NCI-H2171 (cell line): Measurements from ENCODE around the gene MXD4.
"Not testable (repeated sequence)": the region's sequence is repeated elsewhere in the genome, so short reads cannot be mapped to it uniquely, and the experiment has no call there.

Source experiments
- DNase-seq: peaks from one replicate; lab custom pipeline; 2025; lab: John Stamatoyannopoulos, UW

The MXD4 gene

DNA sequence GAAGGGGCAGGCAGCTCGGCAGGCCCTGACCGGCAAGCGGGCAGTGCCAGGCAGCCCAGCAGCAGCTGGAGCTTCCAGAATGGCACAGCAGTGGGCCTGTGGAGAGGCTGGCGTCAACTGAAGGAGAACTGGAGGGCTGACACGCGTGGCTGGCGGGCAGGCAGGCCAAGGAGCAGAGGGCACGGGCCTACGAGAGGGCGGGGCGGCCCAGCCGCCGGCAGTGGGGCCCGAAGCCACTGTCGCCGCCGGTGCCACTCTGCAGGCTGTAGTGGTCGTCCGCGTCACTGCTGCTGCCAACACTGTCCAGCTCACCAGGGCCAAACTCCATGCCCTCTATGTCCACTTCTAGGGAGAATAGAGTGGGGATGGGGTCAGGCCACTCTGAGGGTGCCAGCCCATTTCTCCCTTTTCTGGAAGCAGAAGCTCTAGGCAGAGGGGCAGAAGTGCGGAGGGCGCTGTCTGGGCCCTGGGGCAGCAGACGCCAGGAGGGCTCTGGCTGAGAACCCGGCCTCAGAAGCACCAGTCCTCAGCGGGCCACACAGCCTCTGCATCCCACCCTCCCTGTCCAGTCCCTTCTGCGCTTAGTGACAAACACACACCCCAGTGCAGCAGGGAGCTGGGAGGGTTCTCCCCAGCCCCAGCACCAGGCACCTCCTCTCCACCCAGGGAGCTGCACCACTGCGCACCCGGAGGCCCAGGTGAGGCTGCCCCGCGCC lies 11.4 kb downstream of the MXD4 start:
- DNase-seq, result no peak

DNA sequence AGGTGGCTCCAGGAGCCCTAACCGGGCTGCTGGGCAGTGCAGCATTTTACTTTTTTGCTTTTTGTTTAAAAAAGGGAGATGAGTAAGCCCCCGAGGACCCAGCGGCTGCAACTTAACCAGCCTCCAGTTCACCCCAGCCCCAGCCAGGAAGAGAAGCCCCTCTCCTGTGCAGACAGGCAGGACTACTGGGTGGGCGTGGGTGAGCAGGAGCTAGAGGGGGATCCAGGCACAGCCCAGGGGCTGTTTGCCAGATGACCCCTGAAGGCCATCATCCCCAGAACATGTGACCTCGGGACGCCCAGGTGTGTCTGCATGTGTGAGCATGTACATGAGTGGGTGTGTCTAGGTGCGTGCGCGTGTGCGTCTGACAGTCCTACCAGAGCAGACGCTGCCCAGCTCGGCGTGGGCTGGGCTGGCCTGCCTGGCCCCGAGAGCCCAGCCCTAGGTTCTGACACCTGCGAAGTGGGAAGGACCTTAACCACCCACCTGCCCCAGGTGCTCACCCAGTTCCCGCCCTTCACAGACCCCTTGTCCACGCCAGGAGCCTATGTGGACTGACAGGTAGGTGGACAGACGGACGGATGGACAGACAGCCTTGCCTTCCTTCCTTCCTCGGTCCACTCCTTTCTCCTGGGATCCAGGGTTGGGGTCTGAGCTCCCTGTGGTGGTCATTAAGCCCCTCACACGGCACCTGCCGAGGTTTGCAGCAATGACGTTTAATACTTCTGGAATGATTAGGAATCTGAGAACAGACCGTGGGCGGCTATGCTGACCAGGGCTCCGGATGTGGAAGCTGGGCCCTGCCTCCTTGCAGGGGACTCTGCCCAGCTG lies 12.2 kb downstream of the MXD4 start:
- no peak for DNase-seq

DNA sequence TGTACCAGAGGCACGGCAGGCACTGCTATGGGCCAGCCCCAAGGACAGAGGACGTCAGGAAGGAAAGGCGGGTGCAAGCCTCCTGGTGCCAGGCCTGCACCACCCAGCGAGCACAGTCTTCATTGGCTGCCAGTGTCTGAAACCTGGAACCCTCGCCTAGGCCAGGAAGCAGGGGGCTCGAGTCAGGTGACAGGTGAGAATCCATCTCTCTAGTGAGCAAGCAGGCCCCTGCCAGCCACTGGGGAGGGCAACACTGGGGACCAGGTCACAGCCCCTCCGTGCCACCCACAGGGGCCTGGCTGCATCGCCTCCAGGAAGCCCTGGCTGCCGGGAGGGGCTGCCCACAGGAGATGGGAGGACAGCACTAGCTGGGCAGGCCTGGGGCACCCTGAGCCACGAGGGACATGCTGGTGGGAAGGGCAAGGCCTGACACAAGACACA lies 13.1 kb downstream of the MXD4 start:
- DNase-seq, result no peak

DNA sequence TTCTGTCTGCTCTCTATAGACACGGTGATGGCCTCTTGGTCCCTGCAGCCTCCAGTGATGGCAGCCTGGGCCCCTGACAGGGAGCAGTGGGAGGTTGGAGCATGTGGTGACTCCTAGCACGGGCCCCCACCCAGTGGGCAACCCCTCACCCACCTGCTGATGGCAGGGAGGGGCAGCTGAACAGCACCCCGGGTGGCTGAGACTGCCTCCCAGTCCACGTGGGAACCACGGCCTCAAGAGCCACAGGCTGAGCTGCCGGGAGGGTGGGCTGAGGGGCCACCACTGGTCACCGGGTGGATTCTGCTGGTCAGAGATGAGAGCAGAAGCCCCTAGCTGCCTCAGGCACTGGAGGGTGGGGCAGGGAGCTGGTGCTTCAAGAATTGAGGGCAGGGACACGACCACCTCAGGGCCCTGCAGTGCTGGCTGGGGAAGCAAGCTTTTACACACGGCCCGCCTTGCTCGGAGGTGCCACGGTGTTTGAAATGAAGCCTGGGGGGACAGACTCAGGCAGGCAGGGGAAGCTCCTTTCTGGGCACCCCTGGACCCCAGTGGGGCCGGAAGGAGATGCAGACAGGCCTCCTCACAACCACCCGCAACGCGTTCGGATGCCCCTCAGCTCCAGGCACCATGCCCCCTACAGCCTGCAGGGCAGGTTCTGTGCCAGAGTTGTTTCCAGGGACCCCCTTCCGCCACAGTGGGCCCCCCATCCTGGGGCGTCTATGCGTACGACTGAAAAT lies 13.7 kb downstream of the MXD4 start:
- no peak for DNase-seq

DNA sequence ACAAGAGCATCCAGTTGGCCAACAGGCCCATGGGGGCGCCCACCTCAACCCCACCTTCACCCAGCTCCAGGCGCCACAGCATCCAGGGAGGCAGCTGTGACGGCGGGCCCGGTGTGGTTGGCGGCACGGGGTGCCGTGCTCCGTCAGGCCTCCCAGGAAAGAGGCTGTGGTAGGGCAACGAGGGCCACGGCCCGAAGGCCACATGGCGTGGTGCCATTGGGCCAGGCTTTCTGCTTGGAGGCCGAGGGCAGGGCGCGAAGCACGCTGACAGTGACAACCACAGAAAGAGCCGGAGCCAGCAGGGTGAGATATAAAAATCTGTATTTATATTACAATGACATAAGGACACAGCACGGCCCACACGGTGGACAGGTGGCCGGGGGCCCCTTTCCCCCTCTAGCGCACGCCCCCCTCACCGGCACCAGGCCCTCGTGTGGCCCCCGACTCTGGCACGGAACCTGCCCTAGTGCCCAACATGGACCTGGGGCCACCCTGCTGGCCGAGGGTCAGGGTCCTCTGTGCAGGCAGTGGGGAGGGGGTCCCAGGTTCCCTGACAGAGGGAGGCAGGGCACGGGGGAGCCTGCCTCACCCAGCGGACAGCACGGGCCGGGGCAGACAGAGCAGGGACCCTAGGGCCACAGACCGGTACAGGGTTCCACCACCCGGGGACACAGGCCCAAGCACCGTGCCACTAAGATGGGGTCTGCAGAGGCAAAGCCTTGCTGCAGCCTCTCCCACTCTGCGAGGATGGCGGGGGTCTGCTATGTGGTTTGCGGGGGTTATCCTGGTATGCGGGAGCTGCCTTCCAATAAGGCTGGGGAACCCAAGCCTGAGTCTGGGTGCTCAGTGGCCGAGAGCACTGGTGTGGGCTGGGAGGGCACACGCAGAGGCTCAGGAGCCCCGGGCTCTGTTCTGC lies 14.5 kb downstream of the MXD4 start:
- no peak for DNase-seq

DNA sequence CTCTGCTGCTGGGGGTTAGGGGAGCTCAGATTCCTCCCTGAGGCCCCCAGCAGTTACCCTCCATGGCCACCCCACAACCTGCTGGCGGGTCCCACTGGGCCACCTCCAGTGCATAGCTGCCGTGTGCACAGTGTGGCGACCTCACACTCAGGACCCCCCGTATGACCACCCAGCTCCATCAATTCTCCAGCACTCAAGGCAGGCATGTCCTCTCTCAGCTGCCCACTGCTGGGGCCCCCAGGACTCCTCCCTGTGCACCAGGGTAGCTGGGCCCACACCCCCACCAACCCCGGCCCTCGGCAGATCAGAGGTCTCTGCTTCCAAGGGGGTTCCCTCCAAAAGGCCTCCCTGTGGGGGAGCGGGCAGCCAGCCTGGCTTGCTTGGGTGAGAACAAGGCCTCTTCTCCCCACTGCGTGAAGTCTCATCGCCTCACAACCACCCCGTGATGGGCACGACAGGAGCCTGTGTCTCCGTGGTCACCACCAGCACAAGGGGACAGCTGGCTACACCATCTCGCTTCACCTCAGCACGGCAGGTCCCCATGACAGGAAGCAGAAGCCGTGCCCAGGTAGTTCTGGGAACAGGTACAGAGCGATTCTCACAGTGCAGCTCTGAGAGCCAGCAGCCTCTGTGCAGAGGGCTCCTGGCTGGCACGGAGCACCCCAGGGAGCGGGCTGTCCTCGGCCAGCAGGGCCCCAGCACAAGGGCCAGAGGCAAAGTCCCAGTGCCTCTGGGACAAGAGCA lies 15.4 kb downstream of the MXD4 start:
- no peak for DNase-seq

DNA sequence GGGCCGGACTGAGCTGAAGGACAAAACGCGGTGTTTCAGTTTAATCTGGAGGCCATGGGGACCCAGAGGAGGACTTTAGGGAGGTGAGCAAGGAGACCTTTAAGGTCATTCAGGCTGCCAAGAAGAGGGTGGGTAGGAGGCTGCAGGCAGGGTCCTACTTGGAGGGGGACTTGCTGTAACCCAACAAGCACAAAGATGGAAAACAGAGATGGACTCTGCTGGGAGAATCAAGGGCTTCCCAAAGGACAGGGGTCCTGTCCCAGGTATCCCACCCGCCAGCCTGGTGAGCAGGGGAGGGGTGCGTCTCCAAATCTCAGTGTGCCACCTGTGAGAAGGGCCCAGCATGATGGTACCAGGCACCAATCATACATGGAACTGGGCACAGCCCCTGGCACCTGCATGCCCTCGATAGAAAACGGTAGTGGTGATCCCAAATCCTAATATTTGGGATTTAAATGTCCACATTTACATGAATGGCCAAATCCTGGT lies 16.1 kb downstream of the MXD4 start:
- DNase-seq, result no peak

DNA sequence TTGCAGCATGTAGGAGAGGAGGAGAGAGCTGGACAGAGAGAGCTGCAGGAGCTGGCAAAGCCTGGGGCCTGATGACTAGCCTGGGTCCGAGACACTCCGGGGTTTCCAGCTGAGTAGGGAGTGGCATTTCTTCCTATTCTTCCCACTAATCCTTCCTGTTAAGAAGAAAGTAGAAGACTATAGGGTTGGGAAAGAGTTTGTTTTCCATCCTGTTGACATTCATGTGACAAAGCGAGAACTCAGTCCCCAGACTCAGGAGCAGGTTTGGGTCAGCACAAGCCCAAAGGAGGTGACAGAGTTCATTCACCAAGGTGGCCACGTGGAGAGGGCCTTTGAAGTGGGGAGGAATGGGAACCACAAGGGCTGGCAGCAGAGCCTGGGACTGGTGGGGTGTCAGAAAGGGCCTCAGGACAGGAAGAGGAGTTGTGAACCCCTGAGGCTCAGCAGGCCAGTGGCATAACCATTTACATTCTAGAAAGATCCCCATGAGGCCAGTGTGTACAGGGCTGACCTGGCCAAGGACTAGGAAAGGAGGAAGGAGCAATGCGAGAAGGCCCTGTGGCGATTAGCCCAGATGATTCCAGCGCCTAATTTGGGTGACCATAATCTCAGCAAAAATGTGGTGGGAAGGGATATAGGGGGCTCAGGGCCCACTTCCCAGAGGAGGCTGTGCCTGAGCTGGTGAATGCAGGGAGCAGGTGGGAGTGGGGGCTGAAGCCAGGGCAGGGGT lies 16.7 kb downstream of the MXD4 start:
- no peak for DNase-seq

DNA sequence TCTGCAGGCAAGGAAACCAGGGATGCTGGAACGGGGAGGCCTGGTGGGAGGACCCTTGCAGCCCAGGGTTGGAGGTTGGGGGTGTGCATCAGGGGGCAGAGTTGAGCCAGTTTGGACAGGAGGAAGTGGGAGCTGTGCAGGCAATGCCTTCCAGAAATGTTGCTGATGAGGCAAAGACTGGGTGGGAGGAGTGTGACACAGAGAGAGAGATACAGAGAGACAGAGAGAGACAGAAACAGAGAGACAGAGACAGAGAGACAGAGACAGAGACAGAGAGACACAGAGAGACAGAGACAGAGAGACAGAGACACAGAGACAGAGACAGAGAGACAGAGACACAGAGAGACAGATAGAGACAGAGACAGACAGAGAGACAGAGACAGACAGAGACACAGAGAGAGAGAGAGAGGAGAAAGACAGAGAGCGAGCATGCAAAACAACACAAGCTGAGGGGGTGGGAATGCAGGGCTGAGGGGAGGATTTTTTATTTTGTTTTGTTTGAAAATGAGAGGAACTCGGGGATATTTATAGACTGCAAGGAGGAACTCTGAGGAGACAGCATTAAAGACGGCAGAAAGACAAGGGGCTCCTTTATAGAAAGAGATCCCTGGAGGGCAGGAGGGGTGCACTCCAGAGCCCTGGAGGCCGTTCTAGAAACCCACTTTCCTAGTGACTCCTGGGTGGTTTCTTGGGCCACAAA lies 18.1 kb downstream of the MXD4 start:
- no peak for DNase-seq

DNA sequence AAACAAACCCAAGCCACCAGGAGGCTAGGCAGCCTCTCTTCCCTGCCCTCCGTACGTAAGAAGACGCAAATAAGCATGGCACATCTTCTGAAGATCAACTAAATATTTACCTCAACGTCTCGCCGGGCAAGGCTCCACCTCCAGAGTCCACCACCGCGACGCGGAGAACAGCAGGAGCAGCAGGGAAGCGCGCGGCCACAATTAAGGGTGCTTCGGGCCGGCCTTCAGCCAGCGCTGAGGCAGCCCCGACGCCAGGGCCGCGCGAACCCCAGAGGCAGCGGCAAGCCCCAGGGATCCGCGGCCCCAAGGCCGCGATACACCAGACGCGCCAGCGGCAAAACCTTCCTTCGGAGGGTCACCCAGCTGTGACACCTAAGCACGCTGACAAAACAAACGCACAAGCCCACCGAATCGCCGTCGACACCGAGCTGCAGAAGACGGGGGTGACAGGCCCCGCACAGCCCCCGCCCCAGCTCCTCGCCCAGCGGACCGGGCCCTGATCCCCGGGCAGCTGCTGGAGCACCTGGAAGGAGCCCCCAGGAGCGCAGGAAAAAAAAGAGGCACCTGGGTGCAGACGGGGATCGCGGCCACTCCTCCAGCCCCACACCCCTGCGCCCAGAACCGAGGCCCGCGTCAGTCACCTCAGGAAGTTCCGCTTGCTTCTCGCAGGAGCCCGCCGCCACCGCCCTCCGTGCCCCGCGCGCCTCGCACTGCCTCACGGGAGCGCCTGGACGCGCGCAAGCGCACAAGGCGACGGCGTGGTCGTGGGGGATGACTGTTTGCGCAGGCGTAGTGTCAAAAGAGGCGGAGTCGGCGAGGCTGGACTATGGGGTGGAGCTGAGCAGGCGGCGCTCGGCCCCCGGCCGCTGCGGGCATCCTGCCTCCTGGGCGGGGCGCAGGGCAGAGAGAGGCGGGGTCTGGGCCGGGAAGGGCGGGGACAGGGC lies 20.2 kb downstream of the MXD4 start, which contains the start of the genes HAUS3 and POLN:
Gene HAUS3, minus strand, starts transcription at position 712 of the 944 bp plus-strand sequence. CDS start 1,175 bp downstream, outside the sequence.
Gene POLN, minus strand, starts transcription at position 712 of the 944 bp plus-strand sequence. CDS start 12,890 bp downstream, outside the sequence.
- DNase-seq, result peak; percentile 68

DNA sequence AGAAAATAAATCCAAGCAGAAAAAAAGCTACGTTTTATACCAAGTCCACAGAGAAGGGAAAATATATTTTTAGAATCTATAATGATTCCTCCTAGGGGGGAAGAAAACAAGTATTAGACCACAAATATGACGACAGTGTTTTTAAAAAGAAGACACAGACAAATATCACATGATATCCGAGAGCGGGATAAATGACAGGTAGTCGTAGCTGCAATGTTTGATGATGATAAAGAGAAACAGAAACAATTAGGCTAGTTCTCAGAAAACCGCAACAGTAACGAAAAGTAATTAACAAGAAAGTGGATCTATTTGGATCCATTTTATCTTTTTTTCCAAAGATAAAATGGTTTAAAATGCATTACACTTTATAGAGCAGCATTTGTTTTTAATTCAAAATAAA lies 20.9 kb downstream of the MXD4 start:
- no peak for DNase-seq

DNA sequence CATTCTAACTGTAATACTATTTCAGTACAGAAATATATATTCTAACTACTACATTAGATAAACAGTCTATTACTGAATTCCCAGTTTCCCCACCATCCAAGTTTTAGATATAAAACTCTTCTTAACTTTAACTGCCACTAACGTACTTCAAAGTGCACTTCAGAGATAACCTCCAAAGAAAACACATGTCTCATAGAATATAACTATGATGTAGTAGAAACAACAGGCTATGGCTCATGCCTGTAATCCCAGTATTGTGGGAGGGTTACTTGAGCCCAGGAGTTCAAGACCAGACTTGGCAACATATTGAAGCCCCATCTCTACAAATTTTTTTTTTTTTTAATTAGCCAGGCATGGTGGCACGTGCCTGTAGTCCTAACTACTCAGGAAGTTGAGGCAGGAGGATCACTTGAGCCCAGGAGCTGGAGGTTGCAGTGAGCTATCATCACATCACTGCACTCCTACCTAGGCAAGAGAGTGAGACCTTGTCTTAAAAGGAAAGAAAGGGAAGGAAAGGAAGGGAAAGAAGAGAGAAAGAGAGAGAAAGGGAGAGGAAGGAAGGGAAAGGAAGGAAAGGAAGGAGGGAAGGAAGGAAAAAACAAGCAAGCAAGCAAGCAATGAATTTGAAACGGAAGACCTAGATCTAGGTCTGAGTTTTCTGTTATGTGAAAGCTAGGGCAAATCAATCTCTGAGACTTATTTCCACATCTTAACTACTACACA lies 24.8 kb downstream of the MXD4 start:
- no peak for DNase-seq

DNA sequence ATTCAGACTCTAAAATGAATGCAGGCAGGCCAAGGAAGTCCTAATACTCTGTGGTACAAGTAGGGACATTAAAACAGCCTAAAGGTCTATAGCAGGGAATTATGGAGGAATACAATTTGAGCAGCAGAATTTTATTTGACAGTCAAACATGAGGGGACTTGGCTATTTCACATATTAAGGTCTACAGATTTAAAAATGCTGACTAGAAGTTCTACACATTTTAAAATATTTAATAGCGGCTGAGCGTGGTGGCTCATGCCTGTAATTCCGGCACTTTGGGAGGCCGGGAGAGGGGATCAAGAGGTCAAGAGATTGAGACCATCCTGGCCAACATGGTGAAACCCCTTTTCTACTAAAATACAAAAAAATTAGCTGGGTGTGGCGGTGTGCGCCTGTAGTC lies 30.8 kb downstream of the MXD4 start:
- no peak for DNase-seq

DNA sequence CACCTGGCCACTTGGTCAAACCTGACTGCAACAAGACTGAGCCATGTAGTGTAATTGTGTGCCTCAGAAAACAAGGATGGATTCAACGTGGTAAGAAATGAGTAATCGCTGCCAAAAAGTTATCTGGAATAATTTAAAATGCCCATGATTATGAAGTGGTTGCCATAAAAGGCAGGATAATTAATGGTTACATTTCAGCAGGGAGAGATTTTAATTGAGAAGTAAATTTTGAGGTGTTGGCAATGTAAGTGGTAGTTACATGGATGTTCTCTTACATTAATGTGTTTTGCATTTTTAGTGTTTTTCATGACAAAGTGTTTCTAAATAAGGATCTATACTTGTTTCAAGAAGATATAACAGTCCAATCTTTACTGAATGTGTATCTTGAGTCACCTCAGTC lies 35.6 kb downstream of the MXD4 start:
- no peak for DNase-seq

DNA sequence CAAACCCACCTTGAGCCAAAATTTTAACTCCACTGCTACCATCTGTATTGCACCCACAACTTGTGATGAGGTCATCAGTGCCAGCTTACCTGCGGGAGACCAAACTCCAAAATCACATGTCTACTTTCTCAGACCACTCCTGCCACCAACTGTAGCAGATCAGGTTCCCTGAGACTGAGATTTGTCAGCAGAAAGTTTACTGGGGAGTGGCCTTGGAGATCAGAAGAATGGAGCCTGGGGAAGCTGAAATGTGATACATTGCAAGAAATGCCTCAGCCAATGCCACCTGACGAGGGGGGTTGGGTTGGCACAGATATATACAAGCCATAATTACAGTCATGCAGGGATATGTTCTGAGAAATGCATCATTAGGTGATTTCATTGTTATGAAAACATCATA lies 39.1 kb downstream of the MXD4 start:
- no peak for DNase-seq

DNA sequence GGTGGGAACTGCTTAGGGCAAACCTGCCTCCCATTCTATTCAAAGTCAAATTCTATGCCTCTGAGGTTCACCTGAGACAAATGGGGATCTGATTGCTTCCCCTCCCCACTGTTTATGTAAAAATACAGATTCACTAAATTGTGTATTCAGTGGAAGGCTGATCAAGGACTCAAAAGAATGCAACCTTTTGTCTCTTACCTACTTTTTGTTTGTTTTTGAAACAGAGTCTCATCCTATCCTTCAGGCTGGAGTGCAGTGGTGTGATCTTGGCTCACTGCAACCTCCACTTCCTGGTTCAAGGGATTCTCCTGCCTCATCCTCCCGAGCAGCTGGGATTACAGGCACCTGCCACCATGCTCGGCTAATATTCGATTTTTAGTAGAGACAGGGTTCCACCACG lies 40.5 kb downstream of the MXD4 start:
- not testable (repeated sequence) for DNase-seq

DNA sequence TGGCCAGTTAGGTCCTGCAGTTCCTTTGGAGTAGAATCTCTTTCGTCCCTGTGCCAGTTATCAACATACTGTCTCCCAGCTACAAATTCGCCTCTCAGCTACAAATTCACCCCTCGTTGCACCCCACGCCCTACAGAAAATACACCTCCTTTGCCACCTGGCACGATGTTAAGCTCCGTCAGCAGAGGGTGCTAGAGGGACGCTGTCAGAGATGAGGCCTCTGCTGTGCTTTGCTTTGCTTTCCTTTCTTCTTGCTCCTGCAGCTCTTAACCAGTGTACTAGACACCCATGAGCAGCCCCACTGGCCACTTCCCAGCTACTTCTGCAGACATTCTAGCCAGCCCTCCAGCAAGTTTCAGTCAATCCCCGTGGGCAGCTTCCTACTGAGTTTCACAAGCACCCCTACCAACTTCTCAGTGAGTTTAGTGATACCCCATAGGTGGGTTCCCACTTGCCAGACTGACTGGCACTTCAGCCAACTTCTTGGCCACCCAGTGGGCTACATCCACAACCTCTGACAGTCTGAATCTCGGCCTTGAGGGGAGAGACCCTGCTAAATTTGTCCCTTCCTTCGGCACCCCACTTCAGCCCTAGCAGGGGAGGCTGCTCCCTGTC lies 41.8 kb downstream of the MXD4 start:
- peak; percentile 26 for DNase-seq
